Stomach (tissue), 4 donors: ENCODE results near the gene CDH23.

Experiments
- POLR2AphosphoS5 ChIP-seq, 3 donors: sonication (generic); formaldehyde crosslinking; IDR thresholded peaks; one replicate each; pipeline ENCODE4 v1.6.1; 2016; ENCODE audit warnings: antibody characterized with exemption in 3 of 3
- TF ChIP-seq, protein P1 (sequence below), 7 experiments: fragments of 450-650 bp in 4 of 7; fragments of 200-600 bp in 3 of 7; sonication (generic) in 3 of 7; IDR thresholded peaks; one replicate each; pipeline ENCODE4 v1.5.1; 2016 to 2019; ENCODE audit warnings: antibody characterized with exemption in 7 of 7, control low read depth in 2 of 7, mild to moderate bottlenecking in 1 of 7

DNA sequence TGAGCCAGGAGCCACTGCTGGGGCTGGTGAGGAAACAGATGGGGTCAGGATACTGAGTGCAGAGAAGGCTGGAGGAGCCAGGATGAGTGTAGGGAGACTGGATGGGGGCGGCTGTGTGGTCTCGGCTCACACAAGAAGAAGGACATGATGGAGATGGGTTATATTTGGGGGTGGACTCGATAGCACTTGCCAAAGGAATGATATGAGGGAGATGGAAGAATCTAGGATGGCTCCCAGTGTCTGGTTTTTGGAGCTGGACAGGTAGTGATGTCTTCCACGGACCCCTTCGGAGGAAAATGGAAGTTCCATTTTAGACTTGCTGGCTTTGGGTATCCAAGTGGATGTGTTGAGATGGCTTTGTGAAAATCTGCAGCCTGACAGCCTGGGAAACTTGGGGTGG is 83.9 kb downstream of the CDH23 start:
- TF ChIP-seq, protein P1, sequence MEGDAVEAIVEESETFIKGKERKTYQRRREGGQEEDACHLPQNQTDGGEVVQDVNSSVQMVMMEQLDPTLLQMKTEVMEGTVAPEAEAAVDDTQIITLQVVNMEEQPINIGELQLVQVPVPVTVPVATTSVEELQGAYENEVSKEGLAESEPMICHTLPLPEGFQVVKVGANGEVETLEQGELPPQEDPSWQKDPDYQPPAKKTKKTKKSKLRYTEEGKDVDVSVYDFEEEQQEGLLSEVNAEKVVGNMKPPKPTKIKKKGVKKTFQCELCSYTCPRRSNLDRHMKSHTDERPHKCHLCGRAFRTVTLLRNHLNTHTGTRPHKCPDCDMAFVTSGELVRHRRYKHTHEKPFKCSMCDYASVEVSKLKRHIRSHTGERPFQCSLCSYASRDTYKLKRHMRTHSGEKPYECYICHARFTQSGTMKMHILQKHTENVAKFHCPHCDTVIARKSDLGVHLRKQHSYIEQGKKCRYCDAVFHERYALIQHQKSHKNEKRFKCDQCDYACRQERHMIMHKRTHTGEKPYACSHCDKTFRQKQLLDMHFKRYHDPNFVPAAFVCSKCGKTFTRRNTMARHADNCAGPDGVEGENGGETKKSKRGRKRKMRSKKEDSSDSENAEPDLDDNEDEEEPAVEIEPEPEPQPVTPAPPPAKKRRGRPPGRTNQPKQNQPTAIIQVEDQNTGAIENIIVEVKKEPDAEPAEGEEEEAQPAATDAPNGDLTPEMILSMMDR (IDR thresholded peaks at IDR 0.05) = no peak
- TF ChIP-seq POLR2AphosphoS5 (IDR thresholded peaks at IDR 0.05) = no peak
